Psoas muscle (tissue), 8 donors: ENCODE data around the gene NHP2. TPM values are rescaled to one million over a fixed set of nuclear protein-coding genes. Genes with fewer than 3 reads are reported as not detected.
"Not testable (repeated sequence)": the region's sequence is repeated elsewhere in the genome, so short reads cannot be mapped to it uniquely, and the experiment has no call there.

Experiments
- ATAC-seq, 4 donors: fragments of 200-7000 bp; cut with Tn5 transposase; one replicate each; pipeline ENCODE4 v1.9.1; 2020; ENCODE audit warnings: moderate library complexity in 3 of 4, mild to moderate bottlenecking in 2 of 4
- DNase-seq, 2 donors: peaks; one replicate each; pipeline ENCODE4 v3.0.0-alpha.2; 2020
- H3K27ac ChIP-seq: fragments of 200-600 bp; one replicate; pipeline ENCODE4 v1.8.0; 2022
- H3K27me3 ChIP-seq, 3 donors: fragments of 200-600 bp in 1 of 3; one replicate each; pipeline versions ENCODE4 v1.6.1 to v1.8.0; 2013 to 2022; ENCODE audit warnings: low read length in 2 of 3, mild to moderate bottlenecking in 2 of 3, moderate library complexity in 1 of 3; ENCODE audit not compliant: insufficient read depth in 3 of 3
- H3K36me3 ChIP-seq, 2 donors: fragments of 200-600 bp in 1 of 2; one replicate each; pipeline versions ENCODE4 v1.6.1 to v1.8.0; 2013 to 2022; ENCODE audit warnings: low read depth in 1 of 2, mild to moderate bottlenecking in 1 of 2, moderate library complexity in 1 of 2; ENCODE audit not compliant: insufficient read depth in 1 of 2
- H3K4me1 ChIP-seq: fragments of 200-600 bp; one replicate; pipeline ENCODE4 v1.8.0; 2022
- H3K4me3 ChIP-seq: fragments of 200-600 bp; one replicate; pipeline ENCODE4 v1.8.0; 2022; ENCODE audit warnings: mild to moderate bottlenecking
- H3K9me3 ChIP-seq: fragments of 200-600 bp; one replicate; pipeline ENCODE4 v1.8.0; 2022
- CTCF ChIP-seq: fragments of 200-600 bp; IDR thresholded peaks from one replicate; pipeline ENCODE4 v1.8.0; 2022; ENCODE audit warnings: antibody characterized with exemption
- WGBS, 3 donors: extraction: QIAGEN DNeasy Blood & Tissue Kit; methylation state at CpG; one replicate each; pipeline versions ENCODE4 v1.1.6 to v1.1.7; 2013; 5-methylcytosine and 5-hydroxymethylcytosine counted together
- intact Hi-C, 2 donors: fragments of 100-400 bp; cut with DNase I; formaldehyde crosslinking; loops; one replicate each; pipeline versions ENCODE4 v1.11.0 to v1.14.2; 2022
- polyA plus RNA-seq, 3 donors: library from polyadenylated mRNA; stranded (reverse); fragments of 200-250 nt; gene quantifications; one replicate each; pipeline ENCODE4 v1.2.3, GENCODE V29; 2013
- total RNA-seq, 4 donors: library from RNA; stranded (reverse); fragmentation: NEBNext Ultra II Directional in 2 of 4; extraction: Animal tissue kit (Norgen Biotek cat#: 25700) in 2 of 4; gene quantifications; one replicate each; pipeline versions ENCODE4 v1.2.1 to v1.2.4, GENCODE V29; 2021 to 2023
- donor health status: healthy with polysubstance abuse.
- donor health status: DM: no; HTN: no; CAD: no; lungs with moderate emphysema.
- donor health status: Bipolar disorder and iron deficiency.
- donor health status: healthy.
- donor health status: DM: yes; HTN: yes; CAD: no.
- donor health status: DM: no; HTN: no; CAD: no.
- donor health status: DM: no; HTN: no; CAD: no.
- donor health status: DM: yes; HTN: yes; CAD: no.

The NHP2 gene
- total and polyA plus RNA-seq, 7 donors = 86.9 to 301 (median 131) TPM

DNA sequence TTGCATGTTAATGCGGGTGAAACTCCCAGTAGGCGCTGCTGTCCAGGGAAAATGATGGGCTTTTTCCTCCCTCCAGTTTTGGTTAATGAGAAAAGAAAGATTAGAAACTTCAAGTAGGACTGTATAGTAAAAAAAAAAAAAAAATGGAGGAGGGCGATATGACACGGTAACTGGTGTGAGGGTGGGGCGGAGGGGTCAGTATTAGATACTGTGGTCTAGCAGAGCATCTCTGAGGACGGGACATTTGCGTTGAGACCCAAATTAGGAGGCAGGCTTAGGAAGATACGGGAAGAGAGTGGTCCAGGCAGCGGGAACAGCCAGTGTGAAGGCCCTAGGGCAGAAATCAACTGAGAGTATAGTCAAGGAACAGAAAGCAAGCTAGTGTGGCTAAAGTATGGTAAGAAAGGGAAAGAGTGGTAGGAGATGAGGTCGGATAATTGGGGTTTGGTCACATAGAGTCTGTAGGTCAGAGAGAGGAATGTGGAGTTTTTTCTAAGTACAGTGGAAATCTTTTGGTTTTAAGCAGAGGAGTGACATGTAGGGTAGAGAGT lies 22.2 kb downstream of the NHP2 start:
- Histone ChIP-seq H3K4me1 (peaks cover 6% of the 10 kb centered on the region), H3K9me3 (no peaks in the 10 kb centered on the region), H3K27me3 (no peaks in the 10 kb centered on the region), H3K4me3 (peak overlapping the region; percentile 94), H3K36me3 (peaks cover 4 to 29% of the 10 kb centered on the region in 2 donors), H3K27ac (peak overlapping the region; percentile 86)
- WGBS, 3 donors = 17 to 21% (median 18%) methylated on average over 10 of the region's 10 CpGs
- DNase-seq = peak in 1 of 2 donors; percentile 13
- no peak for TF ChIP-seq CTCF
- peak in 1 of 4 donors; percentile 7 for ATAC-seq
- intact Hi-C loops = no loop called here

- WGBS, 3 donors = 0% methylated on average over 77 to 102 of the region's 102 CpGs
- H3K4me1 ChIP-seq = peaks cover 6% of the 10 kb centered on the region
- no peaks in the 10 kb centered on the region for H3K27me3 ChIP-seq
- peak within 1 kb of the TSS; percentile 94 for H3K4me3 ChIP-seq
- H3K9me3 ChIP-seq = no peaks in the 10 kb centered on the region
- H3K36me3 ChIP-seq = peaks cover 0 to 25% of the 10 kb centered on the region in 2 donors
- peak; percentile 90 to 94 for DNase-seq
- no peak for TF ChIP-seq CTCF
- peak; percentile 96 to 98 (median 98) for ATAC-seq
- intact Hi-C loops = no loop called here
- H3K27ac ChIP-seq = peak within 1 kb of the TSS; percentile 86
Measured at GRCh38 chr5:178130576-178131445, 22.9 kb downstream of the NHP2 start, which contains the start of gene RMND5B. Gene RMND5B (plus strand): TSS chr5:178131014. CDS start chr5:178138120, 7,106 bp downstream.

DNA sequence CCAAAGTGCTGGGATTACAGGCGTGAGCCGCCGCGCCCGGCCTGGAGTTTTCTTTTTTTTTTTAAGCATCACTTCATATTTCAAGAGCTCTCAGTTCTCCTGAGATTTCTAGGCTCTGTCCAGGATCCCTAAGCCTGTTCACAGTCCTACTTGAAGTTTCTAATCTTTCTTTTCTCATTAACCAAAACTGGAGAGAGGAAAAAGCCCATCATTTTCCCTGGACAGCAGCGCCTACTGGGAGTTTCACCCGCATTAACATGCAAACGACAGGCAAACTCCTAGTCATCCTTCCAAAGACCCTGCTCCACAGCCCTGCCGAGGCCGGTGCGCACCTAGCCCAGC lies 23.5 kb downstream of the NHP2 start:
- intact Hi-C loops, H3K9me3 ChIP-seq, H3K4me1 ChIP-seq, H3K27me3 ChIP-seq: not testable (repeated sequence)
- Histone ChIP-seq H3K4me3 (peak overlapping the region; percentile 94), H3K36me3 (peaks cover 0 to 19% of the 10 kb centered on the region in 2 donors), H3K27ac (peak overlapping the region; percentile 86)
- DNase-seq (peak in 1 of 2 donors; percentile 12), ATAC-seq (peak in 1 of 4 donors; percentile 1)
- 4 to 13% (median 9%) methylated on average over 10 to 11 of the region's 11 CpGs for WGBS, 3 donors

- H3K27ac ChIP-seq = no peak overlapping the region
- 87 to 90% (median 88%) methylated on average over 8 to 9 of the region's 9 CpGs for WGBS, 3 donors
- no peak for ATAC-seq
- intact Hi-C loops = no loop called here
- DNase-seq = peak in 1 of 2 donors; percentile 22
- peaks cover 0 to 10% of the 10 kb centered on the region in 2 donors for H3K36me3 ChIP-seq
- H3K4me3 ChIP-seq = no peak overlapping the region
- TF ChIP-seq CTCF = no peak
- H3K4me1 ChIP-seq = peaks cover 10% of the 10 kb centered on the region
- no peaks in the 10 kb centered on the region for H3K27me3 ChIP-seq
- no peaks in the 10 kb centered on the region for H3K9me3 ChIP-seq
Measured at GRCh38 chr5:178129296-178129695, 24.4 kb downstream of the NHP2 start.

DNA sequence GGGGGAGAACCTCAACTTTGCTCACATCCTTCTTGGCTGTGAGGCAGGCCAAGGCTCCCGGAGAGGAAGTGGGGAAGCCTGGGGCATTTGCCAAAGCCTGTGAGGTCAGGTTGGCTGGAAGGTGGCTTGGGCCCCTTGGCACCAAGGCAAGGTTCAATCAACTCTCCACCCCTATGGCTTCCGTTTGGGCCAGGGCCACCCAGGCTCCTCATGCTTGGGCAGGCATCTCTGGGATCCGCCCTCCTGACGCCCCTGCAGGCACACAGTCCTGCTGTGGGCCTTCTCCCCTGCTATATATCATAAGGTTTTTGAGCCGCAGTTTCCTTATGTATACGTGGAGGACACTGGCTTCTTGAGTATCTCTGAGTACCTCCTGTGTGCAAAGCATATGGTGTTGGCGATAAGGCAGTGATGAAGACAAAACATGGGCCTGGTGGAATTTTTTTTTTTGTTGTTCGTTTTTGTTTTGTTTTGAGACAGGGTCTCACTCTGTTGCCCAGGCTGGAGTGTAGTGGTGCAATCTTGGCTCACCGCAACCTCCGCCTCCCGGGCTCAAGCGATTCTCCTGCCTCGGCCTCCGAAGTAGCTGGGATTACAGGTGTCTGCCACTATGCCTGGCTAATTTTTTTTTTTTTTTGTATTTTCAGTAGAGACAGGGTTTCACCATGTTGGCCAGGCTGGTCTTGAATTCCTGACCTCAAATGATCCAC lies 26.2 kb downstream of the NHP2 start:
- H3K4me1 ChIP-seq = peaks cover 29% of the 10 kb centered on the region
- H3K4me3 ChIP-seq, H3K27ac ChIP-seq, ATAC-seq, H3K36me3 ChIP-seq, H3K27me3 ChIP-seq, H3K9me3 ChIP-seq, intact Hi-C loops: not testable (repeated sequence)
- 78 to 84% (median 79%) methylated on average over 14 of the region's 14 CpGs for WGBS, 3 donors
- DNase-seq = peak in 1 of 2 donors; percentile 46
